ENCODE results near the gene ABLIM1. TPM values are rescaled to one million over a fixed set of nuclear protein-coding genes. Genes with fewer than 3 reads are reported as not detected.

ABLIM1 gene
- 36.0 to 45.6 TPM (median 41.9 TPM) in 5 replicates for total RNA-seq (2022; extraction: Qiagen RNA extraction; ENCODE audit: low read depth)

GRCh38 chr10:114658175-114658574 lies at the start of gene ABLIM1:
Gene ABLIM1 (minus strand): TSS chr10:114658275. CDS start chr10:114658200, 75 bp downstream.

GRCh38 chr10:114404171-114405010 lies 253.7 kb downstream of the ABLIM1 start, which contains the start of gene AFAP1L2:
Gene AFAP1L2 (minus strand): TSS chr10:114404502. CDS start chr10:114404455, 47 bp downstream.

Other genes with a start within 250 kb of the ABLIM1 start
- 8.3 to 10.1 TPM (median 9.9 TPM) in 5 replicates for gene FHIP2A, start 163.5 kb upstream of the ABLIM1 start, total RNA-seq (2022; extraction: Qiagen RNA extraction; ENCODE audit: low read depth)

Measured in A549 treated with DMSO at 1 μM for 4 hours (cell line).